GM13976 (cell line): ENCODE data around the gene XRCC4.

Source experiments
- DNase-seq: peaks from one replicate; pipeline ENCODE4 v3.0.0; 2012; ENCODE audit warnings: low spot score
- in situ Hi-C: fragments of 300-500 bp; cut with MboI; formaldehyde crosslinking; loops from one replicate; pipeline ENCODE4 v1.12.0; 2022; ENCODE audit warnings: low sequenced_read_pairs, mixed read lengths, inconsistent platforms; ENCODE audit not compliant: unreplicated experiment
- TF ChIP-seq, protein P1 (sequence below): IDR thresholded peaks from 2 replicates; pipeline ENCODE4 v1.5.1; 2012; ENCODE audit warnings: borderline replicate concordance, mild to moderate bottlenecking; ENCODE audit not compliant: insufficient read depth; ENCODE audit errors: extremely low read depth, missing control alignments, control extremely low read depth

XRCC4 gene

DNA sequence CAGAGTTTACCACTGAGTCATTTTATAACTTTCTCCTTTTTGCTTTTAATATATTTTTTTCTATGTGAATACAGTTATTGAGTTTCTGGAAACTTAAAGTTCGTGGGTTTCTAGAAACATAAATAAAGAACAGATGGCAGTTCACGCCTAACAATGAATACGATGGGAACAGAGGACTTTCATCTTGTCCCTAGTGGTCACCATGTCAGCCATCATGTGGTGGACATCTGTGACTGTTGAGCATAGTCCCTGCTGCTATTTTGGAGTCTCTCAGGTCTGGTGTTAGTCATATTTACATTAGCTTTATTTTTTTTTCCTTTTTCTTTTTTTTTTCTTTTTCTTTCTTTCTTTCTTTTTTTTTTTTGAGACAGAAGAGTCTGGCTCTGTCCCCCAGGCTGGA, 85.3 kb downstream of the XRCC4 start:
- TF ChIP-seq, protein P1, sequence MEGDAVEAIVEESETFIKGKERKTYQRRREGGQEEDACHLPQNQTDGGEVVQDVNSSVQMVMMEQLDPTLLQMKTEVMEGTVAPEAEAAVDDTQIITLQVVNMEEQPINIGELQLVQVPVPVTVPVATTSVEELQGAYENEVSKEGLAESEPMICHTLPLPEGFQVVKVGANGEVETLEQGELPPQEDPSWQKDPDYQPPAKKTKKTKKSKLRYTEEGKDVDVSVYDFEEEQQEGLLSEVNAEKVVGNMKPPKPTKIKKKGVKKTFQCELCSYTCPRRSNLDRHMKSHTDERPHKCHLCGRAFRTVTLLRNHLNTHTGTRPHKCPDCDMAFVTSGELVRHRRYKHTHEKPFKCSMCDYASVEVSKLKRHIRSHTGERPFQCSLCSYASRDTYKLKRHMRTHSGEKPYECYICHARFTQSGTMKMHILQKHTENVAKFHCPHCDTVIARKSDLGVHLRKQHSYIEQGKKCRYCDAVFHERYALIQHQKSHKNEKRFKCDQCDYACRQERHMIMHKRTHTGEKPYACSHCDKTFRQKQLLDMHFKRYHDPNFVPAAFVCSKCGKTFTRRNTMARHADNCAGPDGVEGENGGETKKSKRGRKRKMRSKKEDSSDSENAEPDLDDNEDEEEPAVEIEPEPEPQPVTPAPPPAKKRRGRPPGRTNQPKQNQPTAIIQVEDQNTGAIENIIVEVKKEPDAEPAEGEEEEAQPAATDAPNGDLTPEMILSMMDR: no peak
- no peak for DNase-seq
- in situ Hi-C loops: no loop called here

DNA sequence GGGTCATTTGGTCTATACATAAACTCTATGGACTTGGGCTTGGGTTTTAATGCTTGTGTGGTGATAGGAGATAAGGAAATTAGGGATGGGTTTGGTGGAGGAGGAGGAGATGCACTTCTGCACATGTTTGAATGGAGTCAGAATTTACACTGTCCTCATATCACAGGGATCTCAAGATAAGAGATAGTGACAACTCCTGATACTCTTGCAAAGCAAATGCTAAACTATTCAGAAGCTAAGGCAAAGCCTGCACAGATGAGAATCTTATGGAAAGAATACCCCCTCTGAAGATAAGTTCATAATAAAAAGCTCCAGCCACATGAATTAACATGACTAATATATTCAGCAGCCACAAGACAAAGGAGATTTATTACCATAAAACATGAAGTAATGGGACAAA, 90.2 kb downstream of the XRCC4 start:
- in situ Hi-C loops: no loop called here
- DNase-seq: no peak
- TF ChIP-seq, protein P1: no peak

DNA sequence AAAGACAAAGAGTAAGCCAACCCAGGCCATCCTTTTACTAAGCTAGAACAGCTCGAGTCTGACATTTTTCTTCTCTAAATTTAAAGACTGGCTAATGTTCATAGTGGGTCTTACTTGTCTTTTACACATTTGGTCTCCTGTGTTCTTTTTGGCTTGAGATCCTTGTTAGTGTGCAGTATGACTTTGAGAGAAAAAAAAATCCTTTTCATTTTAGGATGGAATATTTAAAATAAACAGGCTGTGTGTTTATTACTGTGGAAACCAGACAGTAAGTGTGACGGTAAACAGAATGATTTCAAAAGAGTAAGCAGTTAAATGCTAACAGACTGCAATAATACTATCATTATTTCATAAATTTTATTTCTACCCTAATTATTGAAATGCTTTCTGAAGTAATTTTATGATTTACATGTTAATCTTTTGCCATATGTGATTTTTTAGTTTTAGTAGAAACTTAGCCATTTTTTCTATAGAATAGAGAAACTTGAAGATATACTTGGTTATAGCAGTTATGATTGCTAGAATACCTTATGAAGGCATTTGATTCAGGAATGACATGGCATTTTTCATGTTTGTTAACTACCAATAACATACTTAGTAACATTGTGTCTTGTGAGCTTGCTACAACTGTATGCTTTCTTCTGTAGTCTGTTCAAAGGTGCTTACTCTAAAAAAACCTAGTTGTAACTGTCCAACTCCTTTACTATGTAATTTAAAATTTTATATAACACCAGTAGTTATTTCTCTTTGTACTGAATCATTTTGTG, 92.4 kb downstream of the XRCC4 start:
- in situ Hi-C loops: no loop called here
- DNase-seq: no peak
- TF ChIP-seq, protein P1: no peak

DNA sequence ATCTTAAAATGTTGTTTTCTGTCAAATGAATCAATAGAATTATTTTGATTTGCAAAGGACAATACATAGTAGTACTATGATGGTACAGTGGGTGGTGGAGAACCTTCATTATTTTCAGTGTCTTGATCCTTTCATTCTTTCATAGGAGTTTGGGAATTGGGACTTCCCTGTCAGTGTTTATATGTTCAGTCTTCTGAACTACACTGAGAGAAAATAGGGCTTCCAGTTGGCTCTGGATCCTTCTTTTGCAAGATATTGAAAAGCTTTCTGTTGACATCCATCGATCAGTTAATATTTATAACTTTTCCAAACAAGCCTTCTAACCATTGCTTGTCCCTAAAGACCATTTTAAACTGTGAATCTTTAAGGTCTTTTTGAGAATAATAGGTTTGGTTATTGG, 94.7 kb downstream of the XRCC4 start:
- in situ Hi-C loops: no loop called here
- TF ChIP-seq, protein P1: no peak
- no peak for DNase-seq

DNA sequence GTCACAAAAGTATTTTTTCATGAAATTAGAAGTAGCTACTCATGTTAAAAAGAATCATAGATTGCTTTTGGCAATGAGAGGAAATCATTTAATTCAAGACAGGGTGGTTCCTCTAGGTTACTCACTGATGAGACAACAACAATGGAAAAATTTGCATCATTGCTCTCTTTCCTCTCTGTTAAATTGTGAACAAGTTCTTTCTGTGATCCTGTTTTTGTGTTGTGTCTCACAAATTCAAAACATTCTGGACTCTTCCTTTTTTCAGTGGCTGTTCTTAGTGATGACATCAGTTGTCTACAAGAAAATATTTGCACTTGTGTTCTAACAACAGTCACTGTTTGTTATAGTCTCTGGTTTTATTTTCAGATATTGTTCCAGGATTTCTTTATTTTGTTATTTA, 95.3 kb downstream of the XRCC4 start:
- no peak for DNase-seq
- in situ Hi-C loops: no loop called here

DNA sequence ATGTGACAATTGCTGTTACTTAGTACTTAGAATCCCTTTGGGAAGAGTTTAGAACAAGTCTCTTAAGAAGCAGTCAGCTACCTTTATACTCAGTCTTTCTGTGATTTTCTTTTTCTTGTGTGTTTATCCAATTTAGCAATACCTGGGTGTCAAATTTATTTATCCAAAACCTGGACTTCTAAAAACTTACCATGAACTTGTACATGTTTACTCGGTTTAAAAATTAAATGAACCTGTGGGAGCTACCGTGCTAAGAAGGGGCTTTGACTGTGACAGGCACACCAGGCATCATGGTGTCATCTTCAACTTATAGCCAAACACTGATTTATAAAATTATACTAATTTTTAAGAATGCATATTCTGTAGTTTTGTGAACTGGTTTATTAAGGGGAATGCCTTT, 96.5 kb downstream of the XRCC4 start:
- TF ChIP-seq, protein P1: no peak
- no peak for DNase-seq
- in situ Hi-C loops: no loop called here

More for the DNA sequence above, 95.3 kb downstream of the XRCC4 start:
- TF ChIP-seq, protein P1: no peak
